PC-3 (cell line): ENCODE results near the gene LRRIQ4.

Source experiments
- EZH2 ChIP-seq: fragments of 300-600 bp; sonication (generic); IDR thresholded peaks from one replicate; pipeline ENCODE4 v1.6.1; 2017; ENCODE audit warnings: antibody characterized with exemption, mild to moderate bottlenecking, low read length; ENCODE audit not compliant: unreplicated experiment
- TF ChIP-seq, protein P1 (sequence below): fragments of 300-600 bp; sonication (generic); conservative IDR thresholded peaks from 2 replicates; pipeline ENCODE4 v1.5.1; 2017; ENCODE audit warnings: antibody characterized with exemption, low read depth, mild to moderate bottlenecking, low read length

GRCh38 chr3:169787791-169788190, 24.9 kb upstream of the LRRIQ4 start:
- TF ChIP-seq, protein P1, sequence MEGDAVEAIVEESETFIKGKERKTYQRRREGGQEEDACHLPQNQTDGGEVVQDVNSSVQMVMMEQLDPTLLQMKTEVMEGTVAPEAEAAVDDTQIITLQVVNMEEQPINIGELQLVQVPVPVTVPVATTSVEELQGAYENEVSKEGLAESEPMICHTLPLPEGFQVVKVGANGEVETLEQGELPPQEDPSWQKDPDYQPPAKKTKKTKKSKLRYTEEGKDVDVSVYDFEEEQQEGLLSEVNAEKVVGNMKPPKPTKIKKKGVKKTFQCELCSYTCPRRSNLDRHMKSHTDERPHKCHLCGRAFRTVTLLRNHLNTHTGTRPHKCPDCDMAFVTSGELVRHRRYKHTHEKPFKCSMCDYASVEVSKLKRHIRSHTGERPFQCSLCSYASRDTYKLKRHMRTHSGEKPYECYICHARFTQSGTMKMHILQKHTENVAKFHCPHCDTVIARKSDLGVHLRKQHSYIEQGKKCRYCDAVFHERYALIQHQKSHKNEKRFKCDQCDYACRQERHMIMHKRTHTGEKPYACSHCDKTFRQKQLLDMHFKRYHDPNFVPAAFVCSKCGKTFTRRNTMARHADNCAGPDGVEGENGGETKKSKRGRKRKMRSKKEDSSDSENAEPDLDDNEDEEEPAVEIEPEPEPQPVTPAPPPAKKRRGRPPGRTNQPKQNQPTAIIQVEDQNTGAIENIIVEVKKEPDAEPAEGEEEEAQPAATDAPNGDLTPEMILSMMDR: no peak
- no peak for TF ChIP-seq EZH2
